GM23338 (cell line): ENCODE results near the gene CYB561D2. TPM values are rescaled to one million over a fixed set of nuclear protein-coding genes. Genes with fewer than 3 reads are reported as not detected.

ENCODE experiments used
- ATAC-seq: fragments of 200-7000 bp; cut with Tn5 transposase; 3 replicates; pipeline ENCODE4 v1.9.1; 2020
- DNase-seq: peaks from one replicate; pipeline ENCODE4 v3.0.0-alpha.2; 2015; ENCODE audit warnings: low spot score
- H2AFZ ChIP-seq: fragments of 200-600 bp; sonication (generic); 2 replicates; pipeline ENCODE4 v1.8.0; 2016; ENCODE audit warnings: antibody characterized with exemption, mild to moderate bottlenecking, moderate library complexity
- H3F3A ChIP-seq: fragments of 200-600 bp; sonication (generic); replicated peaks from 2 replicates; pipeline ENCODE4 v1.8.0; 2017; ENCODE audit warnings: antibody characterized with exemption, mixed run types, low read depth
- H3K27ac ChIP-seq: fragments of 200-600 bp; sonication (generic); 2 replicates; pipeline ENCODE4 v1.6.1; 2016; ENCODE audit warnings: low read depth
- H3K27me3 ChIP-seq: fragments of 200-600 bp; sonication (generic); 2 replicates; pipeline ENCODE4 v1.8.0; 2016; ENCODE audit warnings: mild to moderate bottlenecking, mixed run types, moderate library complexity; ENCODE audit not compliant: insufficient read depth
- H3K36me3 ChIP-seq: fragments of 200-600 bp; sonication (generic); 2 replicates; pipeline ENCODE4 v1.8.0; 2016; ENCODE audit warnings: mild to moderate bottlenecking; ENCODE audit not compliant: insufficient read depth
- H3K4me1 ChIP-seq: fragments of 200-600 bp; sonication (generic); 2 replicates; pipeline ENCODE4 v1.8.0; 2016; ENCODE audit warnings: mild to moderate bottlenecking, moderate library complexity; ENCODE audit not compliant: insufficient read depth
- H3K4me2 ChIP-seq: fragments of 200-600 bp; sonication (generic); 2 replicates; pipeline ENCODE4 v1.7.1; 2017; ENCODE audit warnings: mixed run types
- H3K4me3 ChIP-seq: fragments of 200-600 bp; sonication (generic); 2 replicates; pipeline ENCODE4 v1.6.1; 2016; ENCODE audit warnings: mixed run types
- H3K79me2 ChIP-seq: fragments of 200-600 bp; sonication (generic); replicated peaks from 2 replicates; pipeline ENCODE4 v1.8.0; 2017; ENCODE audit warnings: mild to moderate bottlenecking; ENCODE audit not compliant: insufficient read depth
- H3K9me2 ChIP-seq: fragments of 200-600 bp; sonication (generic); 2 replicates; pipeline ENCODE4 v1.8.0; 2017; ENCODE audit not compliant: insufficient read depth
- H4K20me1 ChIP-seq: fragments of 200-600 bp; sonication (generic); replicated peaks from 2 replicates; pipeline ENCODE4 v1.8.0; 2017; ENCODE audit warnings: mild to moderate bottlenecking; ENCODE audit not compliant: insufficient read depth
- H3K27ac Mint-ChIP-seq: 2 replicates; pipeline ENCODE4 v1.8.0; 2020; ENCODE audit warnings: inconsistent platforms, mild to moderate bottlenecking, moderate library complexity, mixed read lengths
- H3K27me3 Mint-ChIP-seq: 3 replicates; pipeline ENCODE4 v1.8.0; 2022; ENCODE audit warnings: low read depth, mild to moderate bottlenecking, moderate library complexity, mixed read lengths, inconsistent platforms; ENCODE audit not compliant: insufficient read depth, poor library complexity
- H3K36me3 Mint-ChIP-seq: 3 replicates; pipeline ENCODE4 v1.8.0; 2021; ENCODE audit warnings: low read depth, mild to moderate bottlenecking, inconsistent platforms, moderate library complexity, mixed read lengths
- H3K4me1 Mint-ChIP-seq: 3 replicates; pipeline ENCODE4 v1.8.0; 2020; ENCODE audit warnings: mild to moderate bottlenecking, inconsistent platforms, mixed read lengths
- H3K4me3 Mint-ChIP-seq: 3 replicates; pipeline ENCODE4 v1.8.0; 2021; ENCODE audit warnings: moderate library complexity, mild to moderate bottlenecking, inconsistent platforms, mixed read lengths
- H3K9me3 Mint-ChIP-seq: 3 replicates; pipeline ENCODE4 v1.8.0; 2020; ENCODE audit warnings: moderate library complexity, mild to moderate bottlenecking, inconsistent platforms, mixed read lengths
- CREB1 ChIP-seq: fragments of 250-450 bp; sonication (Bioruptor Pico); IDR thresholded peaks from 2 replicates; pipeline ENCODE4 v1.5.0; 2020; ENCODE audit warnings: low read depth, mild to moderate bottlenecking, moderate library complexity
- EZH2 ChIP-seq: fragments of 200-600 bp; sonication (generic); IDR thresholded peaks from one replicate; pipeline ENCODE4 v1.8.0; 2017; ENCODE audit warnings: antibody characterized with exemption, mild to moderate bottlenecking, low read depth; ENCODE audit not compliant: unreplicated experiment
- EZH2phosphoT487 ChIP-seq: fragments of 200-600 bp; sonication (generic); IDR thresholded peaks from one replicate; pipeline ENCODE4 v1.8.1; 2018; ENCODE audit warnings: antibody characterized with exemption; ENCODE audit not compliant: unreplicated experiment
- JUNB ChIP-seq: IDR thresholded peaks from one replicate; pipeline ENCODE4 v1.6.1; 2016; ENCODE audit warnings: antibody characterized with exemption; ENCODE audit not compliant: unreplicated experiment
- NANOG ChIP-seq: IDR thresholded peaks from 2 replicates; pipeline ENCODE4 v1.6.1; 2016; ENCODE audit warnings: antibody characterized with exemption, borderline replicate concordance
- POLR2AphosphoS5 ChIP-seq: IDR thresholded peaks from 2 replicates; pipeline ENCODE4 v1.6.1; 2016; ENCODE audit warnings: antibody characterized with exemption, low read depth
- STAT1 ChIP-seq: IDR thresholded peaks from one replicate; pipeline ENCODE4 v1.6.1; 2016; ENCODE audit warnings: antibody characterized with exemption; ENCODE audit not compliant: unreplicated experiment
- ZNF114 ChIP-seq: fragments of 250-450 bp; sonication (Bioruptor Pico); IDR thresholded peaks from 2 replicates; pipeline ENCODE4 v1.5.0; 2020; ENCODE audit warnings: mild to moderate bottlenecking, moderate library complexity
- ZNF331 ChIP-seq: fragments of 250-450 bp; sonication (Bioruptor Pico); IDR thresholded peaks from 2 replicates; pipeline ENCODE4 v1.5.0; 2020; ENCODE audit warnings: low read depth, mild to moderate bottlenecking, moderate library complexity
- polyA plus RNA-seq: library from polyadenylated mRNA; unstranded; fragments of >200 nt; fragmentation: Nextera tagmentation; extraction: Ambion mirVana; gene quantifications from 2 replicates; pipeline ENCODE4 v1.2.1, GENCODE V29; 2016
- total RNA-seq: library from RNA; depleted of rRNA; stranded (reverse); fragments of >200 nt; shearing (Covaris generic); gene quantifications from 2 replicates; pipeline ENCODE4 v1.2.3, GENCODE V29; 2014
- TF ChIP-seq, protein P1 (sequence below): IDR thresholded peaks from one replicate; pipeline ENCODE4 v1.6.1; 2018; ENCODE audit warnings: antibody characterized with exemption; ENCODE audit not compliant: unreplicated experiment
- TF ChIP-seq, protein P2 (sequence below): IDR thresholded peaks from 2 replicates; pipeline ENCODE4 v1.6.1; 2016; ENCODE audit warnings: antibody characterized with exemption
- TF ChIP-seq, protein P3 (sequence below), 2 experiments: fragments of 200-600 bp in 1 of 2; sonication (generic) in 1 of 2; conservative IDR thresholded peaks; 2 replicates each; pipeline versions ENCODE4 v1.5.1 to v1.6.1; 2016 to 2017; ENCODE audit warnings: antibody characterized with exemption in 2 of 2, low read depth in 2 of 2, mild to moderate bottlenecking in 2 of 2, moderate library complexity in 1 of 2
- TF ChIP-seq, protein P4 (sequence below): fragments of 250-450 bp; sonication (Bioruptor Pico); IDR thresholded peaks from 2 replicates; pipeline ENCODE4 v1.5.0; 2020; ENCODE audit warnings: mild to moderate bottlenecking, moderate library complexity

CYB561D2 gene
- total and polyA plus RNA-seq, 2 experiments from 2014 or later, result 10.1 to 18.2 TPM

DNA sequence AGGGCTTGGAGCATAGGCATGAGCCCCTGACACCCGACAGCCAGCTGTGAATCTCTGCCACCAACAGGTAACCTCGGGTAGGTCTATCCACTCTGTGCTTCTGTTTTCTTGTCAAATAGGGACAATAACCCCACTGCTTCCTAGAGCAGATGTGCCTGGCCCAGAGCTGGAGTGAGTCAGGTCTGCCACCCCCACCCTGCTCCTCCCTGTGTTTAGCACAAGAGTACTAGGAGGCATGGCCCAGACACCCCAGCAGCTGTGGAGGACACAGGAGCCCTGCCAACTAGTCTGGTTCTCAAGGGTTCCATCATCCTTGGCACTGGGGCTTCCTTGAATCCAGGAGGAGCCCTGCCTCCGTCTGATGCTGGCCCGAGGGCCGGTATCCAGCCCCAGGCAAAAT, 42.4 kb downstream of the CYB561D2 start:
- Histone ChIP-seq H3K79me2 (no peaks in the 10 kb centered on the region), H3K4me3 (no peak overlapping the region), H4K20me1 (no peaks in the 10 kb centered on the region), H2AFZ (no peak overlapping the region), H3K36me3 (no peaks in the 10 kb centered on the region), H3F3A (no peaks in the 10 kb centered on the region), H3K4me1 (no peaks in the 10 kb centered on the region), H3K27ac (no peak overlapping the region), H3K9me2 (no peaks in the 10 kb centered on the region), H3K4me2 (no peak overlapping the region), H3K27me3 (no peaks in the 10 kb centered on the region)
- H3K27me3 Mint-ChIP-seq, result peaks cover 4% of the 10 kb centered on the region
- ATAC-seq (no peak), DNase-seq (no peak)
- no peak overlapping the region for H3K27ac Mint-ChIP-seq
- H3K4me1 Mint-ChIP-seq, result no peaks in the 10 kb centered on the region
- H3K4me3 Mint-ChIP-seq, result no peak overlapping the region
- H3K36me3 Mint-ChIP-seq, result no peaks in the 10 kb centered on the region; the same call in 2 of the 3 replicates
- no peak for TF ChIP-seq POLR2AphosphoS5
- TF ChIP-seq ZNF114, result no peak
- TF ChIP-seq, protein P1, sequence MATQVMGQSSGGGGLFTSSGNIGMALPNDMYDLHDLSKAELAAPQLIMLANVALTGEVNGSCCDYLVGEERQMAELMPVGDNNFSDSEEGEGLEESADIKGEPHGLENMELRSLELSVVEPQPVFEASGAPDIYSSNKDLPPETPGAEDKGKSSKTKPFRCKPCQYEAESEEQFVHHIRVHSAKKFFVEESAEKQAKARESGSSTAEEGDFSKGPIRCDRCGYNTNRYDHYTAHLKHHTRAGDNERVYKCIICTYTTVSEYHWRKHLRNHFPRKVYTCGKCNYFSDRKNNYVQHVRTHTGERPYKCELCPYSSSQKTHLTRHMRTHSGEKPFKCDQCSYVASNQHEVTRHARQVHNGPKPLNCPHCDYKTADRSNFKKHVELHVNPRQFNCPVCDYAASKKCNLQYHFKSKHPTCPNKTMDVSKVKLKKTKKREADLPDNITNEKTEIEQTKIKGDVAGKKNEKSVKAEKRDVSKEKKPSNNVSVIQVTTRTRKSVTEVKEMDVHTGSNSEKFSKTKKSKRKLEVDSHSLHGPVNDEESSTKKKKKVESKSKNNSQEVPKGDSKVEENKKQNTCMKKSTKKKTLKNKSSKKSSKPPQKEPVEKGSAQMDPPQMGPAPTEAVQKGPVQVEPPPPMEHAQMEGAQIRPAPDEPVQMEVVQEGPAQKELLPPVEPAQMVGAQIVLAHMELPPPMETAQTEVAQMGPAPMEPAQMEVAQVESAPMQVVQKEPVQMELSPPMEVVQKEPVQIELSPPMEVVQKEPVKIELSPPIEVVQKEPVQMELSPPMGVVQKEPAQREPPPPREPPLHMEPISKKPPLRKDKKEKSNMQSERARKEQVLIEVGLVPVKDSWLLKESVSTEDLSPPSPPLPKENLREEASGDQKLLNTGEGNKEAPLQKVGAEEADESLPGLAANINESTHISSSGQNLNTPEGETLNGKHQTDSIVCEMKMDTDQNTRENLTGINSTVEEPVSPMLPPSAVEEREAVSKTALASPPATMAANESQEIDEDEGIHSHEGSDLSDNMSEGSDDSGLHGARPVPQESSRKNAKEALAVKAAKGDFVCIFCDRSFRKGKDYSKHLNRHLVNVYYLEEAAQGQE, result no peak
- no peak for TF ChIP-seq JUNB
- no peak for TF ChIP-seq ZNF331 (CRISPR knock-in tag)
- TF ChIP-seq CREB1 (CRISPR knock-in tag), result no peak
- TF ChIP-seq, protein P2, sequence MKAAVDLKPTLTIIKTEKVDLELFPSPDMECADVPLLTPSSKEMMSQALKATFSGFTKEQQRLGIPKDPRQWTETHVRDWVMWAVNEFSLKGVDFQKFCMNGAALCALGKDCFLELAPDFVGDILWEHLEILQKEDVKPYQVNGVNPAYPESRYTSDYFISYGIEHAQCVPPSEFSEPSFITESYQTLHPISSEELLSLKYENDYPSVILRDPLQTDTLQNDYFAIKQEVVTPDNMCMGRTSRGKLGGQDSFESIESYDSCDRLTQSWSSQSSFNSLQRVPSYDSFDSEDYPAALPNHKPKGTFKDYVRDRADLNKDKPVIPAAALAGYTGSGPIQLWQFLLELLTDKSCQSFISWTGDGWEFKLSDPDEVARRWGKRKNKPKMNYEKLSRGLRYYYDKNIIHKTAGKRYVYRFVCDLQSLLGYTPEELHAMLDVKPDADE, result no peak
- TF ChIP-seq, protein P3, sequence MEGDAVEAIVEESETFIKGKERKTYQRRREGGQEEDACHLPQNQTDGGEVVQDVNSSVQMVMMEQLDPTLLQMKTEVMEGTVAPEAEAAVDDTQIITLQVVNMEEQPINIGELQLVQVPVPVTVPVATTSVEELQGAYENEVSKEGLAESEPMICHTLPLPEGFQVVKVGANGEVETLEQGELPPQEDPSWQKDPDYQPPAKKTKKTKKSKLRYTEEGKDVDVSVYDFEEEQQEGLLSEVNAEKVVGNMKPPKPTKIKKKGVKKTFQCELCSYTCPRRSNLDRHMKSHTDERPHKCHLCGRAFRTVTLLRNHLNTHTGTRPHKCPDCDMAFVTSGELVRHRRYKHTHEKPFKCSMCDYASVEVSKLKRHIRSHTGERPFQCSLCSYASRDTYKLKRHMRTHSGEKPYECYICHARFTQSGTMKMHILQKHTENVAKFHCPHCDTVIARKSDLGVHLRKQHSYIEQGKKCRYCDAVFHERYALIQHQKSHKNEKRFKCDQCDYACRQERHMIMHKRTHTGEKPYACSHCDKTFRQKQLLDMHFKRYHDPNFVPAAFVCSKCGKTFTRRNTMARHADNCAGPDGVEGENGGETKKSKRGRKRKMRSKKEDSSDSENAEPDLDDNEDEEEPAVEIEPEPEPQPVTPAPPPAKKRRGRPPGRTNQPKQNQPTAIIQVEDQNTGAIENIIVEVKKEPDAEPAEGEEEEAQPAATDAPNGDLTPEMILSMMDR (conservative IDR thresholded peaks at IDR 0.05; ENCODE audit: low read depth in 2 of 2), result no peak
- TF ChIP-seq, protein P4, sequence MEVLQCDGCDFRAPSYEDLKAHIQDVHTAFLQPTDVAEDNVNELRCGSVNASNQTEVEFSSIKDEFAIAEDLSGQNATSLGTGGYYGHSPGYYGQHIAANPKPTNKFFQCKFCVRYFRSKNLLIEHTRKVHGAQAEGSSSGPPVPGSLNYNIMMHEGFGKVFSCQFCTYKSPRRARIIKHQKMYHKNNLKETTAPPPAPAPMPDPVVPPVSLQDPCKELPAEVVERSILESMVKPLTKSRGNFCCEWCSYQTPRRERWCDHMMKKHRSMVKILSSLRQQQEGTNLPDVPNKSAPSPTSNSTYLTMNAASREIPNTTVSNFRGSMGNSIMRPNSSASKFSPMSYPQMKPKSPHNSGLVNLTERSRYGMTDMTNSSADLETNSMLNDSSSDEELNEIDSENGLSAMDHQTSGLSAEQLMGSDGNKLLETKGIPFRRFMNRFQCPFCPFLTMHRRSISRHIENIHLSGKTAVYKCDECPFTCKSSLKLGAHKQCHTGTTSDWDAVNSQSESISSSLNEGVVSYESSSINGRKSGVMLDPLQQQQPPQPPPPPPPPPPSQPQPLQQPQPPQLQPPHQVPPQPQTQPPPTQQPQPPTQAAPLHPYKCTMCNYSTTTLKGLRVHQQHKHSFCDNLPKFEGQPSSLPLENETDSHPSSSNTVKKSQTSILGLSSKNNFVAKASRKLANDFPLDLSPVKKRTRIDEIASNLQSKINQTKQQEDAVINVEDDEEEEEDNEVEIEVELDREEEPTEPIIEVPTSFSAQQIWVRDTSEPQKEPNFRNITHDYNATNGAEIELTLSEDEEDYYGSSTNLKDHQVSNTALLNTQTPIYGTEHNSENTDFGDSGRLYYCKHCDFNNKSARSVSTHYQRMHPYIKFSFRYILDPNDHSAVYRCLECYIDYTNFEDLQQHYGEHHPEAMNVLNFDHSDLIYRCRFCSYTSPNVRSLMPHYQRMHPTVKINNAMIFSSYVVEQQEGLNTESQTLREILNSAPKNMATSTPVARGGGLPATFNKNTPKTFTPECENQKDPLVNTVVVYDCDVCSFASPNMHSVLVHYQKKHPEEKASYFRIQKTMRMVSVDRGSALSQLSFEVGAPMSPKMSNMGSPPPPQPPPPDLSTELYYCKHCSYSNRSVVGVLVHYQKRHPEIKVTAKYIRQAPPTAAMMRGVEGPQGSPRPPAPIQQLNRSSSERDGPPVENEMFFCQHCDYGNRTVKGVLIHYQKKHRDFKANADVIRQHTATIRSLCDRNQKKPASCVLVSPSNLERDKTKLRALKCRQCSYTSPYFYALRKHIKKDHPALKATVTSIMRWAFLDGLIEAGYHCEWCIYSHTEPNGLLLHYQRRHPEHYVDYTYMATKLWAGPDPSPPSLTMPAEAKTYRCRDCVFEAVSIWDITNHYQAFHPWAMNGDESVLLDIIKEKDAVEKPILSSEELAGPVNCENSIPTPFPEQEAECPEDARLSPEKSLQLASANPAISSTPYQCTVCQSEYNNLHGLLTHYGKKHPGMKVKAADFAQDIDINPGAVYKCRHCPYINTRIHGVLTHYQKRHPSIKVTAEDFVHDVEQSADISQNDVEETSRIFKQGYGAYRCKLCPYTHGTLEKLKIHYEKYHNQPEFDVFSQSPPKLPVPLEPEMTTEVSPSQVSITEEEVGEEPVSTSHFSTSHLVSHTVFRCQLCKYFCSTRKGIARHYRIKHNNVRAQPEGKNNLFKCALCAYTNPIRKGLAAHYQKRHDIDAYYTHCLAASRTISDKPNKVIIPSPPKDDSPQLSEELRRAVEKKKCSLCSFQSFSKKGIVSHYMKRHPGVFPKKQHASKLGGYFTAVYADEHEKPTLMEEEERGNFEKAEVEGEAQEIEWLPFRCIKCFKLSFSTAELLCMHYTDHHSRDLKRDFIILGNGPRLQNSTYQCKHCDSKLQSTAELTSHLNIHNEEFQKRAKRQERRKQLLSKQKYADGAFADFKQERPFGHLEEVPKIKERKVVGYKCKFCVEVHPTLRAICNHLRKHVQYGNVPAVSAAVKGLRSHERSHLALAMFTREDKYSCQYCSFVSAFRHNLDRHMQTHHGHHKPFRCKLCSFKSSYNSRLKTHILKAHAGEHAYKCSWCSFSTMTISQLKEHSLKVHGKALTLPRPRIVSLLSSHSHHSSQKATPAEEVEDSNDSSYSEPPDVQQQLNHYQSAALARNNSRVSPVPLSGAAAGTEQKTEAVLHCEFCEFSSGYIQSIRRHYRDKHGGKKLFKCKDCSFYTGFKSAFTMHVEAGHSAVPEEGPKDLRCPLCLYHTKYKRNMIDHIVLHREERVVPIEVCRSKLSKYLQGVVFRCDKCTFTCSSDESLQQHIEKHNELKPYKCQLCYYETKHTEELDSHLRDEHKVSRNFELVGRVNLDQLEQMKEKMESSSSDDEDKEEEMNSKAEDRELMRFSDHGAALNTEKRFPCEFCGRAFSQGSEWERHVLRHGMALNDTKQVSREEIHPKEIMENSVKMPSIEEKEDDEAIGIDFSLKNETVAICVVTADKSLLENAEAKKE, result no peak
- TF ChIP-seq NANOG, result no peak
- no peak for TF ChIP-seq STAT1
- no peak for TF ChIP-seq EZH2phosphoT487
- no peak for TF ChIP-seq EZH2
- H3K9me3 Mint-ChIP-seq, result no peaks in the 10 kb centered on the region
